Measurements from ENCODE around the gene ARHGAP26.

DNA sequence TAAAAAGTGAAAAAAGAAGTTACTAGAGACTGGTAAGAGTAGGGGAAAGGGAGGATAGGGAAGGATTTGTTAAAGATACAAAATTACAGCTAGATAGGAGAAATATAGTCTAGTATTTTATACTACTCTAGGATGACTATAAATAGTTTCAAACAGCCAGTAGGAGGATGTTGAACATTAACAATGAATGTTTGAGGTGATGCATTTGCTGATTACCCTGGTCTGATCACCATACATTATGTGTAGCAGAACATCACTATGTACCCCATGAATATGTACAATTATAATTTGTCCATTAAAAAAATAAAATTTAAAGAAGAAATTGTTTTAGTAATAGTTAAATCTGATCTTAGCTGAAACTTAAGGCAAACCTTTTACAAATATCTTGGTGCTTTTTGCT lies 302.6 kb downstream of the ARHGAP26 start:
- no peak for TF ChIP-seq EZH2 (IDR thresholded peaks at IDR 0.05; ENCODE audit: low read length, missing control alignments)
- TF ChIP-seq, protein P1, sequence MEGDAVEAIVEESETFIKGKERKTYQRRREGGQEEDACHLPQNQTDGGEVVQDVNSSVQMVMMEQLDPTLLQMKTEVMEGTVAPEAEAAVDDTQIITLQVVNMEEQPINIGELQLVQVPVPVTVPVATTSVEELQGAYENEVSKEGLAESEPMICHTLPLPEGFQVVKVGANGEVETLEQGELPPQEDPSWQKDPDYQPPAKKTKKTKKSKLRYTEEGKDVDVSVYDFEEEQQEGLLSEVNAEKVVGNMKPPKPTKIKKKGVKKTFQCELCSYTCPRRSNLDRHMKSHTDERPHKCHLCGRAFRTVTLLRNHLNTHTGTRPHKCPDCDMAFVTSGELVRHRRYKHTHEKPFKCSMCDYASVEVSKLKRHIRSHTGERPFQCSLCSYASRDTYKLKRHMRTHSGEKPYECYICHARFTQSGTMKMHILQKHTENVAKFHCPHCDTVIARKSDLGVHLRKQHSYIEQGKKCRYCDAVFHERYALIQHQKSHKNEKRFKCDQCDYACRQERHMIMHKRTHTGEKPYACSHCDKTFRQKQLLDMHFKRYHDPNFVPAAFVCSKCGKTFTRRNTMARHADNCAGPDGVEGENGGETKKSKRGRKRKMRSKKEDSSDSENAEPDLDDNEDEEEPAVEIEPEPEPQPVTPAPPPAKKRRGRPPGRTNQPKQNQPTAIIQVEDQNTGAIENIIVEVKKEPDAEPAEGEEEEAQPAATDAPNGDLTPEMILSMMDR (conservative IDR thresholded peaks at IDR 0.05 in 1 of 2, IDR thresholded peaks at IDR 0.05 in 1 of 2; ENCODE audit: low read depth in 1 of 2, low read length in 2 of 2) = no peak
